PC-3 (cell line): ENCODE results near the gene DCAF15. TPM values are rescaled to one million over a fixed set of nuclear protein-coding genes. Genes with fewer than 3 reads are reported as not detected.
"Not testable (repeated sequence)": the region's sequence is repeated elsewhere in the genome, so short reads cannot be mapped to it uniquely, and the experiment has no call there.

Source experiments
- ATAC-seq: fragments of 200-7000 bp; cut with Tn5 transposase; 2 replicates; pipeline ENCODE4 v1.9.1; 2020; ENCODE audit warnings: mild to moderate bottlenecking, moderate library complexity
- BruUV-seq: library from RNA; stranded (reverse); fragments of 400-500 nt; replicated peaks from 2 replicates; lab custom pipeline; 2021; lab: Mats Ljungman, UMichigan
- CTCF ChIA-PET: fragments of 300-600 bp; sonication (Branson Sonifier 250); formaldehyde crosslinking; loops from one replicate; lab custom pipeline; 2022; ENCODE audit warnings: antibody characterized with exemption; lab: Charles Lee
- POLR2A ChIA-PET: fragments of 300-600 bp; sonication (Branson Sonifier 250); formaldehyde crosslinking; loops from one replicate; lab custom pipeline; 2022; ENCODE audit warnings: antibody characterized with exemption; ENCODE audit not compliant: unreplicated experiment; lab: Charles Lee
- DNase-seq: peaks from one replicate; pipeline ENCODE4 v3.0.0-alpha.2; 2015
- H2AFZ ChIP-seq: fragments of 300-600 bp; sonication (generic); 2 replicates; pipeline ENCODE4 v1.6.0; 2016; ENCODE audit warnings: antibody characterized with exemption, low read length
- H3F3A ChIP-seq: fragments of 300-600 bp; sonication (generic); one replicate; pipeline ENCODE4 v1.6.0; 2017; ENCODE audit warnings: antibody characterized with exemption, low read length, control low read depth, mild to moderate bottlenecking; ENCODE audit not compliant: unreplicated experiment
- H3K27ac ChIP-seq: fragments of 300-600 bp; sonication (generic); 2 replicates; pipeline ENCODE4 v1.5.1; 2016; ENCODE audit warnings: mild to moderate bottlenecking, low read length
- H3K27me3 ChIP-seq: fragments of 300-600 bp; sonication (generic); 2 replicates; pipeline ENCODE4 v1.6.1; 2016; ENCODE audit warnings: low read length, mixed read lengths
- H3K36me3 ChIP-seq: fragments of 300-600 bp; sonication (generic); 2 replicates; pipeline ENCODE4 v1.6.1; 2016; ENCODE audit warnings: low read depth, mixed run types, low read length, mixed read lengths
- H3K4me1 ChIP-seq: fragments of 300-600 bp; sonication (generic); 2 replicates; pipeline ENCODE4 v1.5.1; 2016; ENCODE audit warnings: low read length; ENCODE audit not compliant: insufficient read depth
- H3K4me2 ChIP-seq: fragments of 300-600 bp; sonication (generic); 2 replicates; pipeline ENCODE4 v1.6.0; 2016; ENCODE audit warnings: low read length
- H3K4me3 ChIP-seq: fragments of 300-600 bp; sonication (generic); 2 replicates; pipeline ENCODE4 v1.5.1; 2016; ENCODE audit warnings: mild to moderate bottlenecking, low read length, mixed read lengths
- H3K79me2 ChIP-seq: fragments of 300-600 bp; sonication (generic); 2 replicates; pipeline ENCODE4 v1.6.1; 2017; ENCODE audit warnings: low read length, mixed read lengths
- H3K9ac ChIP-seq: fragments of 300-600 bp; sonication (generic); 2 replicates; pipeline ENCODE4 v1.6.0; 2016; ENCODE audit warnings: mild to moderate bottlenecking, low read length
- H3K9me2 ChIP-seq: fragments of 300-600 bp; sonication (generic); replicated peaks from 2 replicates; pipeline ENCODE4 v1.6.1; 2016; ENCODE audit warnings: mixed run types, low read length, mixed read lengths
- H3K9me3 ChIP-seq: fragments of 300-600 bp; sonication (generic); 2 replicates; pipeline ENCODE4 v1.6.1; 2016; ENCODE audit warnings: low read length, mixed read lengths
- H4K20me1 ChIP-seq: fragments of 300-600 bp; sonication (generic); 2 replicates; pipeline ENCODE4 v1.6.1; 2016; ENCODE audit warnings: low read length, mixed read lengths
- CTCF ChIP-seq: fragments of 300-600 bp; sonication (generic); conservative IDR thresholded peaks from 2 replicates; pipeline ENCODE4 v1.5.1; 2017; ENCODE audit warnings: antibody characterized with exemption, low read depth, mild to moderate bottlenecking, low read length
- EZH2 ChIP-seq: fragments of 300-600 bp; sonication (generic); IDR thresholded peaks from one replicate; pipeline ENCODE4 v1.6.1; 2017; ENCODE audit warnings: antibody characterized with exemption, mild to moderate bottlenecking, low read length; ENCODE audit not compliant: unreplicated experiment
- EZH2phosphoT487 ChIP-seq: fragments of 300-600 bp; sonication (generic); IDR thresholded peaks from 2 replicates; pipeline ENCODE4 v1.6.1; 2018; ENCODE audit warnings: mild to moderate bottlenecking, antibody characterized with exemption, low read length, borderline replicate concordance
- intact Hi-C: fragments of 100-400 bp; cut with micrococcal nuclease; formaldehyde crosslinking; loops from 2 replicates; pipeline ENCODE4 v1.9.0; 2023
- total RNA-seq: library from RNA; depleted of rRNA; stranded (reverse); fragments of >200 nt; gene quantifications from 2 replicates; pipeline ENCODE4 v1.2.3, GENCODE V29; 2014

DCAF15 gene
- total RNA-seq, 1 experiment from 2014 or later: 50.8 TPM

GRCh38 chr19:13968383-13968935 is 16.1 kb downstream of the DCAF15 start:
- ChIA-PET CTCF (no interaction called here), POLR2A (no interaction called here)
- DNase-seq: no peak
- no peak overlapping the region for H3K27ac ChIP-seq
- intact Hi-C loops: no loop called here
- ATAC-seq: no peak
- H2AFZ ChIP-seq: no peak overlapping the region
- no peaks in the 10 kb centered on the region for H3K9me2 ChIP-seq
- H4K20me1 ChIP-seq: no peaks in the 10 kb centered on the region
- no peak overlapping the region for H3K9ac ChIP-seq
- BruUV-seq: no TSS peak
- H3K4me1 ChIP-seq: peaks cover 10% of the 10 kb centered on the region
- no peaks in the 10 kb centered on the region for H3K9me3 ChIP-seq
- H3K79me2 ChIP-seq: no peaks in the 10 kb centered on the region
- TF ChIP-seq CTCF (no peak), EZH2phosphoT487 (no peak), EZH2 (no peak)
- H3F3A ChIP-seq: no peaks in the 10 kb centered on the region
- H3K27me3 ChIP-seq: no peaks in the 10 kb centered on the region
- no peak overlapping the region for H3K4me2 ChIP-seq
- peaks cover 14% of the 10 kb centered on the region for H3K36me3 ChIP-seq
- H3K4me3 ChIP-seq: no peak overlapping the region

DNA sequence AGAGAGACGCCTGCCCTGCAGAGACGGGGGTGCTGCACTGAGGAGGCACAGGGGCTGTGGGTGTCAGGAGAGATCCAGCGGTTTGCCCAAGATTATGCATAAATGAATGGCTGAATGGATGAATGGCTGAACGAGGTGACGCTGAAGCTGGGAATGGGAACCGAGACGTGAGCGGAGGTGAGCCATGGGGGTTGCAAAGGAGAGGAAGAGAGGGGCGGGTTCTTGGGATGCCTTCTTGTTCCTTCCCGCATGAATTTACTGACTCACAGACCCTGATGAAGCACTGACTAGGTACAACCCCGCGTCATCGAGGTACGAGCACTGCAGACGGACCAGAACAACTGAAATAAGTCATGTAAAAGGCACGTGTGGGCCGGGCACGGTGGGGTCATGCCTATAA is 16.7 kb downstream of the DCAF15 start:
- H4K20me1 ChIP-seq: no peaks in the 10 kb centered on the region
- no peak overlapping the region for H3K9ac ChIP-seq
- ChIA-PET CTCF (no interaction called here), POLR2A (no interaction called here)
- no peaks in the 10 kb centered on the region for H3K79me2 ChIP-seq
- H3K36me3 ChIP-seq: peaks cover 14% of the 10 kb centered on the region
- DNase-seq (no peak), ATAC-seq (no peak)
- no peak overlapping the region for H3K4me3 ChIP-seq
- no peak for TF ChIP-seq CTCF
- TF ChIP-seq EZH2: no peak
- TF ChIP-seq EZH2phosphoT487: no peak
- no peaks in the 10 kb centered on the region for H3K9me2 ChIP-seq
- peaks cover 10% of the 10 kb centered on the region for H3K4me1 ChIP-seq
- H3K27ac ChIP-seq: no peak overlapping the region
- intact Hi-C loops: no loop called here
- H3K9me3 ChIP-seq: no peaks in the 10 kb centered on the region
- H2AFZ ChIP-seq: no peak overlapping the region
- no peaks in the 10 kb centered on the region for H3K27me3 ChIP-seq
- H3F3A ChIP-seq: no peaks in the 10 kb centered on the region
- BruUV-seq: no TSS peak
- H3K4me2 ChIP-seq: no peak overlapping the region

- H3K79me2 ChIP-seq: no peaks in the 10 kb centered on the region
- ChIA-PET CTCF (interaction anchor here (0.5 kb wide), 1 partner anchor 62 kb away, joined by 3 read pairs; no protein-coding TSS in a partner anchor), POLR2A (no interaction called here)
- ATAC-seq (no peak), DNase-seq (no peak)
- no peaks in the 10 kb centered on the region for H3K27me3 ChIP-seq
- H2AFZ ChIP-seq: no peak overlapping the region
- no peaks in the 10 kb centered on the region for H3F3A ChIP-seq
- intact Hi-C loops: no loop called here
- H4K20me1 ChIP-seq: no peaks in the 10 kb centered on the region
- no peaks in the 10 kb centered on the region for H3K9me2 ChIP-seq
- no peak overlapping the region for H3K9ac ChIP-seq
- no peaks in the 10 kb centered on the region for H3K9me3 ChIP-seq
- H3K4me3 ChIP-seq: no peak overlapping the region
- TF ChIP-seq EZH2 (no peak), EZH2phosphoT487 (no peak), CTCF (no peak)
- H3K36me3 ChIP-seq: peaks cover 14% of the 10 kb centered on the region
- BruUV-seq: no TSS peak
- H3K4me1 ChIP-seq: peaks cover 4% of the 10 kb centered on the region
- H3K4me2 ChIP-seq: no peak overlapping the region
- H3K27ac ChIP-seq: no peak overlapping the region
Observed at GRCh38 chr19:13969897-13970296, 17.6 kb downstream of the DCAF15 start.

- DNase-seq: not testable (repeated sequence)
Observed at GRCh38 chr19:13971868-13972267, 19.6 kb downstream of the DCAF15 start.

More at GRCh38 chr19:13971868-13972267, 19.6 kb downstream of the DCAF15 start:
- POLR2A ChIA-PET, H3K4me3 ChIP-seq, H2AFZ ChIP-seq, intact Hi-C loops, H3K4me1 ChIP-seq, H3K79me2 ChIP-seq, H3K27me3 ChIP-seq, H3K9me3 ChIP-seq, H3K27ac ChIP-seq, CTCF ChIA-PET, ATAC-seq, H3K9ac ChIP-seq, H3F3A ChIP-seq, H3K9me2 ChIP-seq, BruUV-seq, H3K4me2 ChIP-seq, H4K20me1 ChIP-seq: not testable (repeated sequence)
- peaks cover 14% of the 10 kb centered on the region for H3K36me3 ChIP-seq
